CD4-positive, alpha-beta T cell treated with Interleukin-12 subunit alpha and Interleukin-12 subunit beta, for 1 hour (primary cell): ENCODE results near the gene SCAPER.
"Not testable (repeated sequence)": the region's sequence is repeated elsewhere in the genome, so short reads cannot be mapped to it uniquely, and the experiment has no call there.

ENCODE experiments used
- DNase-seq: peaks from one replicate; pipeline ENCODE4 v3.0.0-alpha.2; 2020

Gene SCAPER

GRCh38 chr15:76860201-76860600 lies 44.9 kb downstream of the SCAPER start:
- DNase-seq = no peak

- not testable (repeated sequence) for DNase-seq
Observed at GRCh38 chr15:76850367-76850766, 54.8 kb downstream of the SCAPER start.

DNA sequence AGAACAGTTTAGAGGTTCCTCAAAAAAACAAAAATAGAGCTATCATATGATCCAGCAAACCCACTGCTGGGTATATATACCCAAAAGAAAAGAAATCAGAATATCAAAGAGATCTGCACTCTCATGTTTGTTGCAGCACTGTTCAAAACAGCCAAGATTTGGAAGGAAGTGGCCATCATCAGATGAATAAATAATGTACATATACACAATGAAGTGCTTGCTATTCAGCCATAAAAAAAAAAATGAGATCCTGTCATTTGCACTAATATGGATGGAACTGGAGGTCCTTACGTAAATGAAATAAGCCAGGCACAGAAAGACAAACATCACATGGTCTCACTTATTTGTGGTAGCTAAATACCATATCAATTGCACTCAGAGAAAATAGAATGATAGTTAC lies 58.4 kb downstream of the SCAPER start:
- DNase-seq = no peak

- no peak for DNase-seq
Observed at GRCh38 chr15:76844096-76844495, 61.0 kb downstream of the SCAPER start.

DNA sequence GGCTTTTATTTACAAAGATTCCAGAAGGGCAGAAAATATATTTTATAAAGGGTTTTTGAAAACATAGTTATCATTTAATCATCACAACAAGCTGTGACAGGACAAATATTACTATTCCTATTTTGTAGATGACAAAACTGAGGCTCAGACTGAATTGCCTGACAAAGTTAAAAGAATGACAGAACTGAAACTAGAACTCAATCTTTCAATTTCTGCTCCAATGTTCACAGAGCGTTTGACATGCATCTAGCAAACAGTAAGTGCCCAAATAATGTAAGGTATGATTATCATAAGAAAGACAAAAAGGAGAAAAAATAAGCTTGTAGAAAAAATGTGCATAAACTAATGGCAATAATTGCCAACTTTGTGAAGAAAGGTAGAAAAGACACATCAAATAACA lies 61.9 kb downstream of the SCAPER start:
- no peak for DNase-seq

DNA sequence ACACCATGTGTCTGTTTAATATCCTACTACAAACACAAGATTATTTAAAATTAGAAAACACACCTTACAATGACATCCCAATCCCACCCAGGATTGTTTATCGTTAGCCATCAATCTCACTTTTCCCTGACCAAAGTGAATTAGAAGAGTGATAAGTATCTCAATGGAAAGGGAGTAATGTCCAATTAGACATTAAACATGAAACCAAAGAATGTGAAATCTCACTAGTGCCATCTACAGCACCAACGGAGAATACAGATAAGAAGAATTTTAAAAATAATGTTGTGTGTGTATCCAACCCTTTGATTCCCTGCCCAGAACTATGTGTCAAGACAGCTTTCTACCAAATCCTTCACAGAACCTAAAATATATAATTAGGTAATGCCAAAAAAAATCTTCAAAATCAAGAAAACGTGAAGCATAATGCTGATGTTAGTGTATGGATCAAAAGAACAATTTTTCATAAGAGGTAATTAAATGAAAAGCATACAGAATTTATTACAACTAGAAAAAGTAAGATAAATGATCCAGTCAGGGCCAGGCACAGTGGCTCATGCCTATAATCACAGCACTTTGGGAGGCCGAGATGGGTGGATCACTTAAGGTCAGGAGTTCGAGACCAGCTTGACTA lies 64.2 kb downstream of the SCAPER start:
- DNase-seq = peak; percentile 19

DNA sequence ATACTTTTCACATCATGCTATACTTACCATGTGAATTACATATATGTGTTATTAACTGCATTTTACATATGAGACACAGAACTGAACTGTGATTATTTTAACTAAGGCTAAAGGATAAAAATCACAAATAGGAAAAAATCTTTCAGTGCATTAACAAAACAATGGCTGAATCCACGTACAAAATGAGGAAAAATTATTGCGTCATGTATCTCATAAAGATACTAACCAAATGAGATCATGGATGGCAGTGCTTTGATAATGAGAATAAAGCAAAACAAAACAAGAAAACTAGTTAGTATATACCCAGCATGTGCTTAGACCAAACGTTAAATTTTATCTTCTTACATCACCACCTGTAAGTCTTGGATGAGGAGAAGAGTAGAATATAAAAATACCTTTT lies 66.0 kb downstream of the SCAPER start:
- DNase-seq = no peak

DNA sequence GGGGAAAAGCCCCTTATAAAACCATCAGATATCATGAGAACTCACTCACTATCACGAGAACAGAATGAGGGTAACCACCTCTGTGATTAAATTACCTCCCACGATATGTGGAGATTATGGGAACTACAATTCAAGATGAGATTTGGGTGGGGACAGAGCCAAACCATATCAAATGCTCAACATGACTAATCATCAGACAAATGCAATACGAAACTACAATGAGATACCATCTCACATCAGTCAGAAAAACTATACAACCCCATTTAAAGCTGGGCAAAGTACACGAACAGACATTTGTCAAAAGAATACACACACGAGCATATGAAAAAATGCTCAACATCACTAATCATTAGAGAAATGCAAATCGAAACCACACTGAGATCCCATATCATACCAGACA lies 67.7 kb downstream of the SCAPER start:
- no peak for DNase-seq

DNA sequence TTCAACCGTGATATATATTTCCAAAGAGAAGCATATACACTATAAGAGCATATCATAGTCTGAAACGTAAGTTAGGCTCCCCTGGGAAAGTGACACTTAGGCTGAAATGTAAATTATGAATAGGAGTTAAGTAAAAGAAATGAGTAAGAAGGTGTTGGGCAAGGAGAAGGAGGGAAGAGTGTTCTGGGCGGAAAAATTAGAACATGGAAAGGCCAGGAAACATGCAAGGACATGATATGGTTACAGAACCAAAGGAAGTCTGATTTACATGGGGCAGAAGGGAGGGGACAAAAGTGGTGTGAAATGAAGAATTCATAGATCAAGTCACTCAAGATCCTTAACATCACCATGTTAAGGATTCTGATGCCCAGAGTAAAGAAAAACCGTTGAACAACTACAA lies 75.2 kb downstream of the SCAPER start:
- DNase-seq = no peak

GRCh38 chr15:76823890-76824289 lies 81.2 kb downstream of the SCAPER start:
- DNase-seq = no peak

DNA sequence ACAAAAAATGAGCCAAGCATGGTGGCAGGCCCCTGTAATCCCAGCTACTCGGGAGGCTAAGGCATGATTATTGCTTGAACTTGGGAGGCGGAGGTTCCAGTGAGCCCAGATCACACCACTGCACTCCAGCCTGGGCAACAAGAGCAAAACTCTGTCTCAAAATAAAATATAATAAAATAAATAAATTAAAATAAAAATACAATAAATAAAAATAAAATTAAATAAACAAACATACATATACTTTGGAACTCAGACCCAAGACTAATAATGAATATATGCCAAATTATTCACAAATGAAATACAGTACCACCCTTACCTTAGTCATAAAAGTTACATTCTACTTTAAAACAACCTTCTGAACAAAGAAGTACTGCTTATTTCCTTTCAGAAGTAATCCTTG lies 81.8 kb downstream of the SCAPER start:
- no peak for DNase-seq

DNA sequence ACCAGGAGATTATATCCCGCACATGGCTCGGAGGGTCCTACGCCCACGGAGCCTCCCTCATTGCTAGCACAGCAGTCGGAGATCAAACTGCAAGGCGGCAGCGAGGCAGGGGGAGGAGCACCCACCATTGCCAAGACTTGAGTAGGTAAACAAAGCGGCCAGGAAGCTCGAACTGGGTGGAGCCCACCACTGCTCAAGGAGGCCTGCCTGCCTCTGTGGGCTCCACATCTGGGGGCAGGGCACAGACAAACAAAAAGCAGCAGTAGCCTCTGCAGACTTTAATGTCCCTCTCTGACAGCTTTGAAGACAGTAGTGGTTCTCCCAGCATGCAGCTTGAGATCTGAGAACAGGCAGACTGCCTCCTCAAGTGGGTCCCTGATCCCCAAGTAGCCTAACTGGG lies 86.2 kb downstream of the SCAPER start:
- peak; percentile 2 for DNase-seq

GRCh38 chr15:76815421-76815820 lies 89.7 kb downstream of the SCAPER start:
- DNase-seq = no peak

DNA sequence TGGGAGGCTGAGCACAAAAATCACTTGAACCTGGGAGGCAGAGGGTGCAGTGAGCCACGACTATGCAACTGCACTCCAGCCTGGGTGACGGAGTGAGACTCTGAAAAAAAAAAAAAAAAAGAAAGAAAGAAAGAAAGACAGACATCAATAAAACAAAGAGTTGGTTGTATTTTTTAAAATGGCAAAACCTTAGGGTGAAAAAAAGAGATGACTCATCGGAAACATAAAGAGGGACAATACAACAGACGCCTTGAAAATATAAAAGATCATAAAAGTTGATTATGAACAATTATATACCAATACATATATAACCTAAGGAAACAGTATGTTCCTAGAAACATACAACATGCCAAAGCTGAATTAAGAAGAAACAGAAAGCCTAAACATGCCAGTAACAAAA lies 92.8 kb downstream of the SCAPER start:
- no peak for DNase-seq

GRCh38 chr15:76809412-76810103 lies 95.6 kb downstream of the SCAPER start:
- no peak for DNase-seq

DNA sequence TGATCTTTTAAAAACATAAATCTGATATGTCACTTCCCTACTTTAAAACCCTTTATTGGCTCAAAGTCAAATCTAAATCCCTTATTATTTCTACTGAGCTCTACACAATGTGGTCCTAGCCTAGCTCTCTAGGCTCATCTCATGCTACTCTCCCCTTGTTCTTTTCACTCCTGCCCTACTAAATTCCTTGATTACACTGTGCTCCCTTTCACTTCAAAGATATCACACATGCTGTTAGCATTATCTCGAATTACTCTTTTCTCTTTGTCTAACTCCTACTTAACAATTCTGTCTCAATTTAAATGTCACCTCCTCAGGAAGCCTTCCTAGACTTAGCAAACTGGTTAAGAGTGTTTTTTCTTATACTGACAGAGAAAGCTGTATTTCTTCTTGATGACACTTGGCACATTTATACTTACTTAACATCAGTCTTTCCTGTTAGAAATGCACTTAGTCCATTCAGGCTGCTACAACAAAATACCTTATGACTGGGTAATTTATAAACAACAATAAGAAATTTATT lies 102.0 kb downstream of the SCAPER start:
- no peak for DNase-seq

GRCh38 chr15:76802411-76802810 lies 102.7 kb downstream of the SCAPER start:
- no peak for DNase-seq

DNA sequence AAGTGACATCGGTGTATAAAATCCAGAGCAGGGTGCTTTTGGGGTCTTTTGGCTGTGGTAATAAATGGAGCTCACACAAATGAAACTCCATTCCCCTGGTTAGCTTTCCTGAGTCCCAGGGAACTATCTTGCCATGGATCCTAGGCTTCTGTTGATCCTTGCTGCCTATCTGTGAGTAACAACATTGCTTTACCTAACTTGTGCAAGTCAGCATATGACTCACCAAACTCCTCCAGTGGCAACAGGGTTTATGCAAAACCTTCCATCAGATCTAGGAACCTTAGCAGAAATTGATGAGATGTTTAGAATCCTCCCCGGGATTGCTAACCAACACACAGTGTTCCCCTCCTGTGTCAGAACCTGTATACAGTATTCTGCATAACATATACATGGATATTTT lies 105.4 kb downstream of the SCAPER start:
- DNase-seq = no peak

- no peak for DNase-seq
Observed at GRCh38 chr15:76795217-76795616, 109.9 kb downstream of the SCAPER start.

DNA sequence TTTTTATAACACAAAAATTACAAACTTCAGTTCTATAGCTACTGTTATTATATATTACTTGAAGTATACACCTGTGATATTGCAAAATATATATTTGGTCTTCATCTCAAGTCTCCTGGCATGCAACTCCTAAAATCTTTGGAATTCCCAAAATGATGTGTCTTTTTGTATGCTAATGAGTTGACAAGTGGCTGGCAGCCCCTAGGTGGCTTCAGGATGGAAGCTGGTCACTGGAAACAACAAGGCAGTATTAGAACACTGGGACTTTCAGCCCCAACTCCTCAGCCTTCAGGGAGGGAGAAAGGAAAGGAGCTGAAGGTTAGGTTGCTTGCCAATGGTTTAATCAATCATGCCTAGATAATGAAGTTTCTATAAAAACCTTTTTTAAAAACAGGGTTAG lies 112.0 kb downstream of the SCAPER start:
- DNase-seq = no peak

DNA sequence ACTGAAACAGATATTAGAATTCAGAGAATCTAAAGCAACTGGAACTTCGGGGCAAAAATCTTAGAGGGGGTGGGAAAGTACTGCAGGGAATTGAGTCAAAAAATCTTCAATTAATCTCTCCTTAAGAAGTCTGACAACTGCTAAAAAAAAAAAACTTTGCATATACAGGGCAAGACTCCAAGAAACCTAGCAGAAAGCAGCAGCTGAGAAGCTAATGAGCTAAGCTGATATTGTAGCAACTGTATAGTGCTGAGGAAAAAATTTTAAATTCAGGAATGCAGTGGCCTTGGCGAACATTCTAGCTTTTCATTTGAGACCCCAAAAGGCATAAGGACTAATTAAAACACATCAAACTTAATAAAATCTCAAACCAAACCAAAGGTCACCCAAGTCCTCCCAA lies 113.6 kb downstream of the SCAPER start:
- DNase-seq = no peak

DNA sequence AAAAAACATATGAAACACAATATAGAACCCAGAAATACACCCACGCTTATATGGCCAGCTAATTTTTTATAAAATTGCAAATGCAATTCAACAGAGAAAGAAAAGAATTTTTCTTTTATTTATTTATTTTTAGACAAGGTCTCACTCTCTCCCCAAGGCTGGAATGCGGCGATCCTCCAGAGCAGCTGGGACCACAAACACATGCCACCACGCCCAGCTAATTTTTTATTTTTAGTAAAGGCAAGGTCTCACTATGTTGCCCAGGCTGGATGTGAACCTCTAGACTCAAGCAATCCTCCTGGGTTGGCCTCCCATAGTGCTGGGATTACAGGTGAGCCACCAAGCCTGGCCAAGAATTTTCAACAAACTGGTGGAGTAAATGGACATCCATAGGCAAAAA lies 117.9 kb downstream of the SCAPER start:
- no peak for DNase-seq

- no peak for DNase-seq
Observed at GRCh38 chr15:76776969-76777368, 128.2 kb downstream of the SCAPER start.

DNA sequence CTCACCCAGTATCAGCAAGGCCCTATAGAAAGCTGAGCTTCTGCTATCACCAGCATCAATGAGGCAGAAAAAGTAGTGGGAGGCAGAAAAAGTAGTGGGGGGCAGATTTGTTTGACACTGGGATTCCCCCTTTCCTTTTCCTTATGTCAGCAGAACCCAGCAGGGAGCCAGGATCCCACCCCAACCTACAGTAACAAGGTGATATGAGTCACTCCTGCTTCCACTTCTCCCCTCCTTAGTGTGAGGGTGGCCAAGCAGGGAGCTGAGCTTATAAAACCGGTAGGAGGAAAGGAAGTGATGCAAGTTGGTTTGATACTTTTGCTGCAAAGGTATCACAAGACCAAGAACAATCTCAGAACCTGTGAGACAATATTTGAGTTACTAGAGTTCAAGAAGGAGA lies 128.7 kb downstream of the SCAPER start:
- DNase-seq = no peak

DNA sequence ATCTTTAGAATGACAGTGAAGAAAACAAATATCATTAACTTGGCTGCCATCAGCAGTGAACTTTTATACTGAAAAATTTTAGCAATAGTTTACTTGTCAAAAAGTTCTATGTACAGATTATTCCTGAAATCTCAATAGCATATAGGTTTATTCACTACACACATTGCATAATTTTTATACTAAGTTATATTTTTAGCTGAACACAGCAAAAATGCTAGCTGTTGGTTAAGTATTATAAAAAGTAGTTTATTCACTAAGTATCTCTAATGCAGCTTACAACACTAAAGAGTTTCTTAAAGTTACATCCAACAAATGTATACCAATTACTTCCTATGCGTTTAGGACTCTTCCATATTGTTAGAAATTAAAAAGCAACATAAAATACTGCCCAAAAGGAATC lies 131.9 kb downstream of the SCAPER start:
- no peak for DNase-seq
